ENCODE measurements around the gene SH3PXD2A. TPM values are rescaled to one million over a fixed set of nuclear protein-coding genes. Genes with fewer than 3 reads are reported as not detected.

The SH3PXD2A gene
- total and polyA plus RNA-seq, 10 of the 15 experiments (the other 5 are each of a cell fraction or from before 2014, with no cell fraction given), result 0.63 to 14.0 (median 4.4) TPM

- peak; percentile 7 for FAIRE-seq
- no peaks in the 10 kb centered on the region for H3K4me1 ChIP-seq (ENCODE audit: control insufficient read depth, insufficient read depth, low read length)
- 70% methylated on average over 14 of the region's 14 CpGs for WGBS (ENCODE audit: insufficient coverage, insufficient replicate concordance, low lambda C conversion rate, missing lambda C conversion rate)
- intact Hi-C loops (cut with micrococcal nuclease; ENCODE audit: unreplicated experiment) (no loop called here), in situ Hi-C loops (cut with MboI) (no loop called here)
- H3K27ac ChIP-seq (ENCODE audit: control insufficient read depth, insufficient read depth), result no peak overlapping the region
- H4K20me1 ChIP-seq (ENCODE audit: control insufficient read depth, insufficient read depth), result no peaks in the 10 kb centered on the region
- H2AFZ ChIP-seq (ENCODE audit: control insufficient read depth, low read depth, low read length), result no peak overlapping the region
- H3K4me2 ChIP-seq (ENCODE audit: control insufficient read depth, insufficient read depth), result no peak overlapping the region
- ChIA-PET RAD21 (ENCODE audit: unreplicated experiment) (interaction anchor here (0.6 kb wide), 1 partner anchor 71 kb away, joined by 3 read pairs; no protein-coding TSS in a partner anchor), CTCF (interaction anchor here (0.6 to 3.9 kb wide), 2 partner anchors 35 to 73 kb away, joined by 3 to 36 read pairs; no protein-coding TSS in a partner anchor), POLR2A (no interaction called here), SMC1A (ENCODE audit: uncharacterized antibody, unreplicated experiment) (interaction anchor here (1.2 kb wide), 1 partner anchor 71 kb away, joined by 3 read pairs; no protein-coding TSS in a partner anchor)
- H3K9me3 ChIP-seq (replicated peaks; ENCODE audit: control insufficient read depth, insufficient read depth, low read length), result no peaks in the 10 kb centered on the region
- DNase-seq (ENCODE audit: low read depth, low spot score), result no peak
- ATAC-seq, result no peak
- no peak overlapping the region for H3K9ac ChIP-seq (ENCODE audit: control insufficient read depth, insufficient read depth, low read length)
- peaks cover 19 to 33% of the 10 kb centered on the region in 2 experiments; a peak in 3 of 4 replicates for H3K36me3 ChIP-seq (ENCODE audit: control insufficient read depth in 2 of 2, insufficient read depth in 2 of 2, low read length in 1 of 2)
- no peaks in the 10 kb centered on the region for H3K79me2 ChIP-seq (ENCODE audit: control insufficient read depth, insufficient read depth, low read length)
- H3K27me3 ChIP-seq (replicated peaks in 1 of 2; ENCODE audit: control insufficient read depth in 2 of 2, insufficient read depth in 2 of 2, low read length in 1 of 2), result no peaks in the 10 kb centered on the region
- no TSS peak for BruUV-seq (replicated peaks)
- H3K4me3 ChIP-seq, result no peak overlapping the region
- TF ChIP-seq SREBF2 (IDR thresholded peaks at IDR 0.05; ENCODE audit: low read length) (no peak), TCF3 (IDR thresholded peaks at IDR 0.05; ENCODE audit: borderline replicate concordance, insufficient read depth, low read depth, low read length) (no peak), YY1 (IDR thresholded peaks at IDR 0.05; ENCODE audit: low read depth, low read length) (no peak), ZNF384 (IDR thresholded peaks at IDR 0.05; ENCODE audit: borderline replicate concordance, low read depth, low read length) (no peak), PML (IDR thresholded peaks at IDR 0.05; ENCODE audit: low read length) (no peak), ZBTB11 (CRISPR knock-in tag; IDR thresholded peaks at IDR 0.05) (no peak), BMI1 (IDR thresholded peaks at IDR 0.05; ENCODE audit: borderline replicate concordance) (no peak), SREBF1 (IDR thresholded peaks at IDR 0.05; ENCODE audit: low read length) (no peak), NRF1 (conservative IDR thresholded peaks at IDR 0.05; ENCODE audit: low read depth, low read length) (no peak), GABPA (IDR thresholded peaks at IDR 0.05; ENCODE audit: low read depth) (no peak), HCFC1 (IDR thresholded peaks at IDR 0.05; ENCODE audit: low read length) (no peak), CHD4 (IDR thresholded peaks at IDR 0.05) (no peak), NR2C1 (IDR thresholded peaks at IDR 0.05) (no peak), TARDBP (IDR thresholded peaks at IDR 0.05; ENCODE audit: borderline replicate concordance) (no peak), EP300 (IDR thresholded peaks at IDR 0.05; ENCODE audit: borderline replicate concordance in 1 of 2, control insufficient read depth in 1 of 2, low read depth in 2 of 2, low read length in 2 of 2) (no peak), TAF1 (IDR thresholded peaks at IDR 0.05; ENCODE audit: borderline replicate concordance, low read depth, low read length) (no peak), IRF5 (IDR thresholded peaks at IDR 0.05; ENCODE audit: borderline replicate concordance) (no peak)
Observed at GRCh38 chr10:103614306-103615158, 240.8 kb downstream of the SH3PXD2A start.

Data from GM12878 (cell line).